Stimulated activated CD4-positive, alpha-beta T cell treated with anti-CD3 and anti-CD28 coated beads, Interleukin-4, amount 100 ng/mL, for 24 hours (primary cell): ENCODE measurements around the gene HTR4.
"Not testable (repeated sequence)": the region's sequence is repeated elsewhere in the genome, so short reads cannot be mapped to it uniquely, and the experiment has no call there.

Experiments
- DNase-seq: peaks from one replicate; pipeline ENCODE4 v3.0.0-alpha.2; 2020

HTR4 gene

GRCh38 chr5:148653836-148654781 is at the start of gene HTR4:
Gene HTR4 (minus strand): TSS chr5:148654527. CDS start chr5:148637014, 17,513 bp downstream.
- DNase-seq = no peak

GRCh38 chr5:148702019-148702596 is 47.8 kb upstream of the HTR4 start:
- no peak for DNase-seq

- DNase-seq = no peak
Measured at GRCh38 chr5:148699028-148699427, 44.7 kb upstream of the HTR4 start.

DNA sequence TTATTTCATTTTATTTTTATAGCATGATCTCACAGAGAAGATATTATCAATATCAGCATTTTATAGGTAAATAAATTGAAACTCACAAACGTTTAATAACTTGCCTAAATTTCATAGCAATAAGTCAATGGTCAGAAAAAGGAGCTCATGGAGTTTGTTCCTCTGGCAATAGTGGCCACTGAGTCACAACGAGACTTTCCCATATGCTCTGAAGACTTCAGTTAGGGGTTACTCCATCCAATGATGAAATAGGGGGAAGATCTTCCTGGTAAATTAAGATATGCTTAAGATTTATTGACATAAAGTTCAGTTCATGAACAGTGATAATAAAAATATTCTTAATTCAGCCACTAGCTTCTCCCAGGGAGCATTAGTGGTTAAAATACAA is 43.5 kb upstream of the HTR4 start:
- DNase-seq = no peak

- DNase-seq = no peak
Measured at GRCh38 chr5:148697180-148697808, 43.0 kb upstream of the HTR4 start.

DNA sequence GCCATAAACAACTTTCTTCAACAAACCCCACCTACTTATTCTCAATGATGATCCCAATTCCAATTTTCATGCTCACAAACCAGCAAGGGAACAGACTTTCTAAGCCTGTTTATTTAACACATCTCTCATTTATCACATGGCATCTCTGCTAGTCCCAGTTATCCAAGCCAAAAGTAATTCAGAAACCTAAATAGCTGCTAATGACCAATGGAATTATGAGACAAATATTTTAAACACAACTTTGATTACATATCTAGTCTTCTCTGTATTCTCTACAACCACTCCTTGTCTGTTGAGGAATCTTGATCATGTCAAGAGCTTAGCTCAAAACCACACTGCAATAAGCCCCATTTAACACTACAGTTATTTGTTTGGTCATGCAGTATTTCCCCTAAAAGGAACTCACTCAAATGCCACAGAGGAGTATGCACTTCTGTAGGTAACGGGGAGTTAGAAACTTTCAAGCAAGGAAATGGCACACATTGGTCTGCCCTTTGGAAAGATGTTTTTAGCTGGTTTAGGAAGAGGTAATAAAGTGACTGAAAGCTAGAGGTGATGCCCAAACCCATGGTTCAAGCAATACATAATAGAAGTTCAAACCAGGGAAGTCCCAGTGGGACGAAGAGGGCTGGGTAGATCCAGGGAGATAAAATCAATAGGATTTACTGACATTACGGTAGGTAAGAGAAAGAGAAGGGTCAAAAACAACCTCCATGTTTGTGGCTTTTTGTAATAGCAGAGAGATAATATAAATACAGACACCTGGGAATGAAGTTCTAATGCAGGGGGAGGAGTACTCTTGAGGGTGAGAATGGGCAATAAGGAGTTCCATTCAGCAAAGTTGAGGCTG is 42.1 kb upstream of the HTR4 start:
- no peak for DNase-seq

GRCh38 chr5:148690945-148691344 is 36.6 kb upstream of the HTR4 start:
- DNase-seq = no peak

DNA sequence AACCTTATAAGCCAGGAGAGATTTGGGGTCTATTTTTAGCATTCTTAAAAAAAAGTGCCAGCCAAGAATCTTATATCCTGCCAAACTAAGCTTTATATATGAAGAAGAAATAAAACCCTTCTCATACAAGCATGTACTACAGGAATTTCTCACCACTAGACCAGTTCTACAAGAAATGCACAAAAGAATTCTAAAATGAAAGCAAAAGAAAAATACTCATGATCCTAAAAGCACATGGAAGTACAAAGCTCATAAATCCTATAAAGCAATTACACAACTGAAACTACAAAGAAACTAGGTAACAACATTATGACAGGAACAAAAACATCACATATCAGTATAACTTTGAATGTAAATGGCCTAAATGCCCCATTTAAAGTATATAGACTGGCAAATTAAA is 34.5 kb upstream of the HTR4 start:
- DNase-seq = no peak

DNA sequence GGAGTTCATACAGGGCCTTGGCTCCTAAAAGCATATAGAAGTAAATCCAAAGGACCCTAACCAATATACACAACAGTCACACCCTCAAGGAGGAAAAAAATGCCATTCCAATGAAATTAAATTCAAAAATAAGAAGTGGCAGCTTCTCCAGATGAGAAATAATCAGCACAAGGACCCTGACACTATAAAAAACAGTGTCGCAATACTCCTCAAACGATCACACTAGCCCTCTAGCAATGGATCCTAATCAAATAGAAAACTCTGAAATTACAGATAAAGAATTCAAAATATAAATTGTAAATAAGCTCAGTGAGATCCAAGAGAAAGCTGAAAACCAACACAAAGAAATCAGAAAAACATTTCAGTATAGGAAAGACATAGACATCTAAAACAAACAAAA is 33.5 kb upstream of the HTR4 start:
- DNase-seq = no peak

GRCh38 chr5:148687427-148687826 is 33.1 kb upstream of the HTR4 start:
- DNase-seq = no peak

- no peak for DNase-seq
Measured at GRCh38 chr5:148686660-148687059, 32.3 kb upstream of the HTR4 start.

DNA sequence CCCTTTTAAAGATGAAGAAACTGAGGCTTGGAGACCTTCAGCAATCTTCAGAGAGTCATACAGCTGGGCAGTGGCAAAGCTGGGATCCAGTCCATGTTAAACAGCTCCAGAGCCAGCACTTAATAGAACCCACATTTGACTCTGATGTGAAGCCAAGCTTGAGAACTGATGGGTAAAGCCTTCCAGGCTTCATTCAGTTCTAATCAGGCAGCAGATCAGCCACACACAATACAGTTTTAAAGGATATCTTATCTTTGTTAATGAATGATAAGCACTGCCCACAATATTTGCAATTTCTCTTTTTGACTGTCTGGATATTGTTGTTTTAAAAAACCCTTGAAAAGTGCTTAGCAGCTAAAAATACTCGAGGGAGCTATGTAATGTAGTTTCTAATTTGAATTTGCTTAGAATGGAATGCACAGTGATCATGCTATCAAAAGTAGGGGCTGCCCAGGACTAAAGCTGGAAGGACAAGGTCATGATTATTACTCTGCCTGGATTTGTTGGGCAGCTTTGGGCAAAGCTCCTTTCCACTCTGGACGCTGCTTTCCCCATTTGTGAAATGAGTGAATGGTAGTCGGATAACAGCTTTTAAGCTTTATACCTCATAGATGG is 31.3 kb upstream of the HTR4 start:
- no peak for DNase-seq

GRCh38 chr5:148684528-148684927 is 30.2 kb upstream of the HTR4 start:
- no peak for DNase-seq

GRCh38 chr5:148683651-148684050 is 29.3 kb upstream of the HTR4 start:
- no peak for DNase-seq

- no peak for DNase-seq
Measured at GRCh38 chr5:148682058-148683026, 28.0 kb upstream of the HTR4 start.

DNA sequence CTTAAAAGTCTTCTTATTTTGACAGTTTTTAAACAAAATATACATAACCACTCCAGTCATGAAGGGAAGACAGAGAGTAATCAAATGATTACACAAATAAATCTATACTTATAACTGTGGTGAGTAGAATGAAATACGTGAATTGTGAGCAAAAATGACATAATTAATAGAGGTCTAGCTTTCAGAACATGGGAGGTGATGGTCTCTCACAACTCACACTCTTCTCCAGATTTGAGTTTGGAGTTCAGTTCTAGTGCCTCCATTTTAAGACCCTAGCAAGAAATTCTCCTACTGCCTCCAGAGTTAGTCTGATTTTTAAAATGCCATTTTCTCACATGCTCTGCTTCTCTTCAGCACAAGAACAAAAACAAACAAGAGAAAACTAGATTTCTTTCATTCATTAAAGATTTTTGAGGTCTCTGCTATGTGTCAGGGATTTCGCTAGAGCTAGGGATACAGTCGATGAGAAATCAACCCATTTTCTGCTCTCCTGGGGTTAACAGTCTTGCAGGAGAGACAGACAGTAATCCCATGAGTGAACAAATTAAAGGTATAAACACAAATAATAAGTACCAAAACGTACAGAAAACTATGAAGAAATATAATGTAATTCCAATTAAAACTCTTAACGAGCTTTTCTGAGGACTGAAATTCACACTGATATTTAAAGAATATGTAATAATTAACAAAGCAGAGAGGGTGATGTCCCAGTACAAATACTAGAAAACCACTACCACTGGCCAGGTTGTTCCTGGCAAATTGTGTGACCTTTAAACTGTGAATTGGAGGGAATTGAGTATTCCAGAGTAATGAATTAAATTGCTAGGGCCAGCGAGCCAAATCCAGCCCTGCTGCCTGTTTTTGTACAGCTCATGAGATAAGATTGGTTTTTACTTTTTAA is 27.1 kb upstream of the HTR4 start:
- no peak for DNase-seq

- not testable (repeated sequence) for DNase-seq
Measured at GRCh38 chr5:148673704-148674103, 19.4 kb upstream of the HTR4 start.

DNA sequence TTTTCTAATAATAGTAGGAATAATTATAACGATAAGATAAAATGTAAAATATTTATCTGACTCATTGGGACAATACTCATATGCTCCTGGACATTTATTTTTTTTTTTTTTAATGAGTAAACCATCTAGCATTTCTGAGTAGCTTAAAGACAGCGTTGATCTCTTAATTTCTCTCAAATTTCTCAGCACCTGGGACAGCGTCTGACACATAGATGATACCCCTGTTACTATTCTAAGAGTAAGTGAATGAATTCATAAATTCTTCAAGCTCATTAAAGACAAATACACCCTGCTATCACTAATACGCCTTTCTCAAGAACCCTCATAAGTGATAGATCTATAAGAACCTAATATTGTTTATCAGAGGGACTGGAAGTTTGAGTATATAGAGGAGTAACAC is 12.0 kb upstream of the HTR4 start:
- no peak for DNase-seq

GRCh38 chr5:148665431-148665830 is 11.1 kb upstream of the HTR4 start:
- DNase-seq = no peak

GRCh38 chr5:148663509-148663908 is 9.2 kb upstream of the HTR4 start:
- no peak for DNase-seq
